Umbilical cord (tissue), 2 donors: ENCODE measurements around the gene GRK6. TPM values are rescaled to one million over a fixed set of nuclear protein-coding genes. Genes with fewer than 3 reads are reported as not detected.

Experiments
- DNase-seq: peaks from one replicate; pipeline ENCODE4 v3.0.0-alpha.2; 2015; ENCODE audit warnings: low spot score
- total RNA-seq: library from RNA; depleted of rRNA; stranded (reverse); fragments of >200 nt; gene quantifications from one replicate; pipeline ENCODE4 v1.2.3, GENCODE V29; 2014; ENCODE audit warnings: low replicate concordance; ENCODE audit not compliant: insufficient read depth

GRK6 gene
- total RNA-seq, 1 donor from 2014 or later, result 17.3 TPM

DNA sequence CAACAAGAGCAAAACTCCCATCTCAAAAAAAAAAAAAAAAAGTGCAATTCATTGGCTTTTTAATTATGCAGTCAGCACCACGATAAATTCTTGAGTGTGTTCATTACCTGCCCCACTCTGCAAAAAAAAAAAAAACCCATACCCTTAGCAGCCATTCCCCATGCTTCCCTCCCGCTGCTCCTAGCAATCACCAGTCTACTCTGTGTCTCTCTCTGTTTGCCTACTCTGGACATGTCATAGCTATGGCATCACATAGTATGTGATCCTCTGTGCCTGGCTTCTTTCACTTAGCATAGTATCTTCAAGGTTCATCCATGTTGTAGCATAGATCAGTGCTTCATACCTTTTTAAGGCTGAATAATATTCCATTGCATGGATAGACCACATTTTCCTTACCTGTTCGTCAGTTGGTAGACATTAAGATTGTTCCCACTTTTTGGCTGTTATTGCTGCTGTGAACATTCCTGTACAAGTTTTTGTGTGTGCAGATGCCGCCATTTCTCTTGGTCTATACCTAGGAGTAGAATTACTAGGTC is 13.1 kb downstream of the GRK6 start:
- no peak for DNase-seq

DNA sequence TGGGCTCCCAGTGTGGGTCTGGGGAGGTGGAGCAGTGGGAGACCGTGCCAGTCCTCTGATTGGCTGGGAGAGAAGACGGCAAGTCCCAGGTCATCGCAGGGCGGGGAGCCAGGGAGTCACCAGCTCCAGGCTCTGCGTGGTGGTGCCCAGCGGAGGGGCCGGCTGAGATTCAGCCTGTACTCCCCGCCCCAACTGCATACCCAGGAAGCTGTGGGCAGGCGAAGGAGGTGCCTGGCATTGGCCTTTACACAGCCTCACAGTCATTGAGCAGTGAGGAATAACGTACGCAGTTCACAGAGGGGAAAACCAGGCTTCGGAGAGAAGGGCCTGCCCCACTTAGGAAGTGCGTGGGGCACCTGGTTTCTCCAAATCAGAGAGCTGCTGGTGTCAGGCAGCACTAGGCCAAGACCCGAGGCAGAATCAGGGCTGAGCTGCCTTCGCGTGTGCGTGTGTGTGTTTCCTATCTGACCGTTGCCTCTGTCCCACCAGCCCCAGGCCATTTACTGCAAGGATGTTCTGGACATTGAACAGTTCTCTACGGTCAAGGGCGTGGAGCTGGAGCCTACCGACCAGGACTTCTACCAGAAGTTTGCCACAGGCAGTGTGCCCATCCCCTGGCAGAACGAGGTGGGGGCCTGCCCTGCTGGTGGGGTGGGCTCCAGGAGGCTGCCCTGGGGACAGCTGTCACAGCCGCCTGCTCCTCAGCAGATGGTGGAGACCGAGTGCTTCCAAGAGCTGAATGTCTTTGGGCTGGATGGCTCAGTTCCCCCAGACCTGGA is 13.9 kb downstream of the GRK6 start:
- no peak for DNase-seq

DNA sequence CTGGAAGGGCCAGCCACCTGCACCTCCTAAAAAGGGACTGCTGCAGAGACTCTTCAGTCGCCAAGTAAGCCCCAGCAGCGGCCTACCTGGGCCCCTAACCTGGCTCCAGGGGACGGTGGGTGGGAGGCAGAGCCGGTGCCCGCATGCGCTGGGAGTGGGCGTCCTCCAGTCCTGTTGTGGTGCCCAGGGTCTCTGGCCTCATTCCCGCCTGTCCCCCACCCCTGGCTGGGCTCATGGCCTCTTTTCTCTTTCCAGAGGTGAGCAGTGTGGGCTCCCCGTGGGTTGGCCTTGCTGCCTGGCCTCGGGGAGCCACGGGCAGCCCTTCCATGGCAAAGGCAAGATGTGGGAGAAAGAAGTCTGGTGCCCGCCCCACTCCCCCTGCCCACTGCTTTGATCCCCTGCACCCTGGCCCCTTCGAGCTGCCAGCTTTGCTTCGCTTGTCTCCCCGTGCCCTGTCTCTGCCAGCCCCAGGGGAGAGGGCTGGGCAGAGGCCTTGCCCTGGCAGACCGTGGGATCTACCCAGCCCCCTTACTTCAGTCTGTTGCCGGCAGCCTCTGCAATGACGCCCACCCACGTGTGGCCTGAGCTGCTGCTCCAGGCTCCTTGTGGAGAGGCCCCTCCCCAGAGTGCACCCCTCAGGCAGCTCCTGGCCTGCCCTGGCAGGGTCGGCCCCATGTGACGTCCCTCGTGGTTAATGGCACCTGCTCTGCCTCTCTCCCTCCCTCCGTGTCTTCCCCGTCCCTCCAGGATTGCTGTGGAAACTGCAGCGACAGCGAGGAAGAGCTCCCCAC is 14.7 kb downstream of the GRK6 start:
- no peak for DNase-seq

DNA sequence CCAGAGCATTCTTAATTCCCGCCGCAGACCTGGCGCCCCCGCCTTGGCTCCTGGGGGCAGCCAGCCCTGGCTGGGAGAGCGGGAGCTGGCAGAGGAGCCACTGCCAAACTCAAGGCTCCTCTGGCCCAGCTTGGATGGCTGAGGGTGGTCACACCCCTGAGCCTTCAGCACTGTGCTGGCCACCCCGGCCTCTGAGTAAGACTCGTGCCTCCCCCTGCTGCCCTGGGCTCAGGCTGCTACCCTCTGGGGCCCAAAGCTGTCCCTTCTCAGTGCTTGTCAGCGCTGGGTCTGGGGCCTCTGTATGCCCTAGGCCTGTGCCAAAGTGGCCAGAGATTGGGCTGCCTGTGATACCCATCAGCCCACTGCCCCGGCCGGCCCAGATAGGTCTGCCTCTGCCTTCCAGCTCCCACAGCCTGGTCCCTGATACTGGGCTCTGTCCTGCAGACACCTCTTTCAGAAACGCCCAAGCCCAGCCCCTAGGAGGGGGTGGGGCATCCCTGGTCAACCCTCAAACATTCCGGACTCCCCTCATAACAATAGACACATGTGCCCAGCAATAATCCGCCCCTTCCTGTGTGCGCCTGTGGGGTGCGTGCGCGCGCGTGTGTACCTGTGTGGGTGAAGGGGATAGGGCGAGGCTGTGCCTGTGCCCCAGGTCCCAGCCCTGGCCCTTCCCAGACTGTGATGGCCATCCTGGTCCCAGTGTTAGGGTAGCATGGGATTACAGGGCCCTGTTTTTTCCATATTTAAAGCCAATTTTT is 15.8 kb downstream of the GRK6 start:
- DNase-seq, result no peak

DNA sequence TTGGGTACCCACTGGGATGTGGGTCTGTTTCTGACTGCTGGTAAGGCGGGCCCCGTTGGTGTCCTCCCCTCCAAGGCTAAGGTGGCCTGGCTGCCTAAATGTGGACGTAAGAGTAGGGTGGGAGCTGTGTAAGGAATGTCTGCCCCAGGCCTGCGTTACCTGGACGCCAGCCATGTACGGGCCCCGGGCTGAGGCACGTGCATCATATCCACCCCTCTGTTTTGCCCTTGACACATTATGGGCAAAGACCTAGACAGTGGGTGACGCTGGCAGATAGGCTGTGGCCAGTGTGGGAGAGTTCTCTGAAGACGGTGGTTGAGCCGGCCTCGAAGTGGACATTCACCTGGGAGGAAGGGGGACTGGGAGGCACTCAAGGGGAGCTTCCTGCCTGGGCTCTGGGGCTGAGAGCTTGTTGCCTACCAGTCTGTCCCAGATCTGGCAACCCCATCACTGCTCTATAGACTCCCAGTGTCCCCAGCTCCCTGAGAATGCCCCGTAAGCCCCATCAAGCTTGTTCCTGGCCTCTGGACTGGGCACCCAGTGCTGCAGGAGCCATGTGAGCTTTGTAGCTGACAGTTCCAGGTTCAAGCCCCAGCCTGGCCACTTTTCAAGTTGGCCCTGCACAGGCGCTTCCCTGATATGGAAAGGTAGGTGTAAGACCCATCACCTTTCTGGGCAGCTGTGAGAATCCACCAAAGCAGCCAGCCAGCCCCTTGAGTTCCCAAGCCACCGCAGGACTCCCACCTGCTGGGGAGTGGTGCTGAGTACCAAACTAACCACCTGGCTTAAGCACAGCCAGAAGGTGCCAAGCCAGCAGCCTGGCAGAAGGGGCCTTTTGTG is 16.9 kb downstream of the GRK6 start:
- DNase-seq, result no peak

DNA sequence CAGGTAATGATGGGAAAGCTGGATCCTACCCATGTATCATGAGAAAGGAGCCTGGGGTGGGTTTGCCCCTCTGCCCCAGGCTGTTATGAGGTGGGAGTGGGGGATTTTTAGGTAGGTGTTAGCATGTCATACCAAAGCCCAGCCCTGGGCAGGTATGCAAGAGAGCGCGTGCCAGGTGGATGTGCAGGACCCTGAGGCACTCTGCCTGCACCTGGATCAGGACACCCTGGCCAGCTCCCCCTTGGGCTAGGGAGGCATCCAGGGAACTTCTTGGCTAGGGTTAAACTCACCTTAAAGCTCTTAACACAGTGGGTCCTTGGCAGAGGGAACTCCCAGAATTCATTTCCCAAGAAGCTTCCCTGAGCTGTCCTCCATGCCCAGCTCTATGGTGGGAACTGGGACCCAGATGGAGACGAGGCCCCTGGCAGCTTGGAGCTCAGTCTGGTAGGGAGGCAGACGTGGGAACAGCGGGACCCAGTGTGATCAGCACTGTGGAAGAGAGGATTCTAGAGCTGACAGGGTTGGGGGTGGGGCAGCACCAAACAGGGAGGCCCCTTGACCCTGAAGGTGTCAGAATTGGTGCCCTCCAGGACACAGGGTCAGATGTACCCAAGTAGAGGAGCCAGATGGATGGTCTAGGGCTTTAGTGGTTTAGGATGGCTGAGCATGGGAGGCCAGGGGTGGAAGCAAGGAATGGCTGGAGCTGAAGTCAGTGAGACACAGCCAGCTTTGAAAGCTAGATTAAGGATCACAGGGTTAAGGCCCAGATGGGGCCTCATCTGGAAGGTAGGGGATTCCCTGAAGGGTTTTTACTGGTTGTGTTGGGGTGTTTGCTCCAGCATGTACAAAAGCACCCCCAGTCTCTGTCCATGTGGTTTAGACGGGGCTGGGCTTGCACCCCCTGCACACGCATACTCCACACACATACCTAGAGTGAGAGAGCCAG is 17.9 kb downstream of the GRK6 start:
- DNase-seq, result peak; percentile 42

DNA sequence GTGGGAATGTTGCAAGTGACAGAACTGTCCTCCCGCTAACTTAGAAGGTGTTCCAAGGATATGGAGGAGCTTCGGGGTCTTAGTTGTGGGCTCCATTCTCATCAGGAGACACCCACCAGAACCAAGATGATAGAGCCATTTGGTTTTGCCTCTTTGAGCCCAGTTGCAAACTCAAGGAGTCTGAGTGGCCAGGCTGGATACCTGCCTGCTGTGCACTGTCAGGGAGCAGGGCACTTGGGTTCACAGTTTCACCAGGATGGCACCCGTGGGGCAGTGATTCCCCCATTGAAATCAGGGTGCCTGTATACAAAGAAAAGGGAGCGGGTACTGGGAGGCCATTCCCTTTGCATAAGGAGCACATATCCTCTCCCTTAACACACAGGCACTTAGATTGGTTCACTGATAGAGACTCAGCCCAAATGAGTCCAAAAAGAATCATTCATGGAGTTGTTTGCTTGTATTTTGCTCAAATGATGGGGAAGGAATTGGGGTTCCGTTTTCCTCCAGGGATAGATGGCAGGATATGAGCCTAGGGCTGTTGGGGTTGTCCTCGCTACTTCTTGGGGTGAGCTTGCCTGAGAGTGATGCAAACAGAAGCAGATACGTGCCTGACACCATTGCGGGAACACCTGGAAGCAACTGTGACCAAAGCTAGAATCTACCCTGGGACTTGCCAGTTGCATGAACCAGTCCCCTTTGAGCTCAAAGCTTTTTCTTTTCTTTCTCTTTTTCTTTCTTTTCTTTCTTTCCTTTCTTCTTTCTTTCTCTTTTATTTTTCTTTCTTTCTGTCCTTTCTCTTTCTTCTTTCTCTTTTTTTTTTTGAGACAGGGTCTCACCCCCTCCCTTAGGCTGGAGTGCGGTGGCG is 18.8 kb downstream of the GRK6 start:
- no peak for DNase-seq

DNA sequence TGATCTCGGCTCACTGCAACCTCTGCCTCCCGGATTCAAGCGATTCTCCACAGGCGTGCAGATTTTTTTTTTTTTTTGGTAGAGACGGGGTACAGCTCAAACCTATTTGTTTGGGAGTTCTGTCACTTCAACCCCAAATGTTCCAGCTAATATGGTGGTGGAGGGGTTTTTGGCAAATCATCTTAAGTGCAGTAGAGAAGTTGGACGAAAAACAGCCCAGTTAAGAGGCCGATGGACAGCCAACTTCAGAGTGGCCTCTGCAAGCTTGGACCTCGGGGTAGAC is 19.4 kb downstream of the GRK6 start:
- no peak for DNase-seq

DNA sequence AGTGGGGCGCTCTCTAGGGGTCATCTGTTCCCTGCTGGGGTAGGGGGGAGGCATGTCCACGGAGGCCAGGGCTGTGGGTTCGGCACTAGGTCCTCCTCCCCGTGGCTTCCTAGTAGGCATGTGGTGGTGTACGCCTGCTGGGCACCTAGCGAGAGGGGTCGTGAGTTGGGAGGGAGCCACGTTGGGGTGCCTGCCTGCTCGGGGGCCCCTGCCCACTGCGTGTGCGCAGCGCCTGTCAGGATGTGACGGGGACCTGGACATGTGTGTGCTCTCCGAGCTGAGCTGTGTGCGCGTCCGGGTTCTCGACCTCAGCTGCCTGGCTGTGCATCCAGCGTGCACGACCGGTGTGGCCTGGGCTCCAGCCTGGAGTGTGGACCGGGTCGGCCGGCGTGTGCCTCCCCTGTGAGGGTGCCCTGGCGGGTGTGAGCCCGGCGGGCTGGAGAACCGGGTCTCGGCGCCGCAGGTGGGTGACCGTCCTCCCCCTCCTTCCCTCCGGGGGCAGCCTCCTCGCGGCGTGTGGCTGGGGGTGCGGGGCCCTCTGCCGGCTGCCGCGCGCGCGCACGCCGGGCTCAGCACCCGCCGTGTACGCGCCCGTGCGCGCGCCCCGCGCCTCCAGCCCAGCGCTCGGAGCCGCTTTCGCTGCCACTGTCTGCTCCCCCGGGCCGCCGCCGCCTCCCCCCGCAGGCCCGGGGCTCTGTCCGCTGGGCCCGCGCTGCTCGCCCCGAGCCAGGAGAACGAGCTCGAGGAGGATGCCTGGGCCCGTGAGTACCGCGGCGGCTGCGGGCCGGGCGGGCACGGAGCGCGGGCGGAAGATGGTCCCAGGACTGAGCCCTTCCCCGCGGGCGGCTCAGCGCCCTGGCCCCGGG is 20.0 kb downstream of the GRK6 start, which contains the start of gene PRR7:
PRR7 (plus strand) TSS at position 615 of the 866 bp plus-strand sequence. CDS start 8,254 bp downstream, outside the sequence.
- peak; percentile 63 for DNase-seq

DNA sequence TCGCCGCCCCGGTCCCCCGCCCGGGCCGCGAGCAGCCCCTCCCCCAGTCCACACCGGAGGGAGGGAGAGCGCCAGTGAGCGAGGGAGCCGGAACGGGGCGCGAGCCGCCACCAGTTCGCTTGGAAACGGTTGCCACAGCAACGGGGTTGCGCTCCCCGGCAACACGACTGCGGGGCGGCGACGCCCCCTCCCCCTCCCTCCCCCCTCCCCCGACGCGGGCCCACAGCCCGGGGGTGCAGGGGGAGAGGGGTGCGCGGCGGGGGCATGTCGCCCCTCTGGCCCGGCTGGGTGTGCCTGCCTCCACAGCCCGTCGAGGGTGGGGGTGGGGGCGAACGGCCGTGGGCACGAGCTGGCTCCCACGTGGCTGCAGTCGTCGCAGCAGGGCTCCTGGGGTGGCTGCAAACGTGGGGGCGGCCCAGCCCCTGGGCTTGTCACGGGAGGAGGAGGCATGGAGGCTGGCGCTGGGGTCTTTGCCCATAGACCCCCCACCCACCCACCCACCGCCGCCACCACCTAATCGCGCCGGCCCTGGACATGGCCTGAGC is 20.7 kb downstream of the GRK6 start:
- peak; percentile 48 for DNase-seq

DNA sequence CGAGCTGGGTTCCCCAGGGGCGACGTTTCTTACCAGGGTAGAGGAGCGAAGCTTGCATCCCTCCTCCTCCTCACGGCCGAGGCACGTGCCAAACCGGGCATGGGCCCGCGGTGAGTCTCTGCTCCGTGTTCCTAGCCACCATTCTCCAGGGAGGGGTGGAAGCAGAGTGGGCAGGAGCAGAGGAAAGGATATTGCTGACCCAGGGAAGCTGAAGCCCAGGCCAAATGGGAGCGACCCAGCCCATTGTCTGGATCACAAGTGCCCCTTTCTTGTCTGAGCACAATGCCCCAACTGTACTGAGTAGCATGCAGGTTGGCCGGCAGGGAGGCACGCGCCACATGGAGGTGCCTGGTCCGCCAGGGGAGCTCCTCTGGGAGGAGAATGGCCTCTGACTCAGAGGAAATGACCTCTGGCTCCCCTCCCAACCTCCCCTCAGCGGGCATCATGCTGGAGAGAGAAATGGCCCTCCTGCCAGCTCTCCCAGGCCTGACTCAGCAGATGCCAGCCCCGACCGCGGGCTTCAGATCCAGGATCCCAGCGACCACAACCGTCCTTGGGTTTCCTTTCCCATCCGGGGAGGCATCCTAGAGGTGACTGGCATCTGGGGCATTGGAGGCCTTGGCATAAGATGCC is 21.3 kb downstream of the GRK6 start:
- peak; percentile 26 for DNase-seq

DNA sequence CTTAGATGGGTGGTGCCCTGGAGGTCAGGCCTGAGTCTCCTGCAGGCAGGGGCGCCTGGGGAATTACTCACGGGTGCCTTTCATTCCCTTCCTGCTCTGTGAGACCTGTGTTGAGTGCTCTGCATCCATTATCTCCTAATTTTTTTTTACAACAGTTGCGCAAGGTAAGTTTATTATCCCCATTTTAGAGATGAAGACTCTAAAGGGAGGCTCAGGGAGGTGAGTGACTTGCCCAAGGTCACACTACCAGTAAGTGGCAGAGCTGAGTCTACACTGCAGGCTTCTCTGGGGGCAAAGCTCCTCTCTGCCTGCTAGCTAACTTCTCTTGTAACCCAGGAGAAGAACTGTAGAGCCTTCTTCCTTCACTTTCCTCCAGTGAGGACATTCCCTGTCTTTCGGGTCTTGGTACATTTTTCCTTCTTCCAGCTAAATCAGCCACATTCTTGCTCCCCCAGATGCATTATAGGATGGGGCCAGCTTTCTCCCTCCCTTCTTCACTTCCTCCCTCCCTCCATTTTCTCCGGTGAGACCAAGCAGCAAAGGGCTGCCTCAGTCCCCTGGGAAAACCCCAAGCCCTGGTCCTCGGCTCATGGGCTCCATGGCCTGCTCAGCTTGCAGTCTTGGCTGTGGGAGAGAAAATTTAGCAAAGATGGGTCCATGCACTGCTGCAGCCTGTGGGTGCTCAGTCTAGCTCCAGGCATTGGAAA is 21.9 kb downstream of the GRK6 start:
- DNase-seq, result no peak

DNA sequence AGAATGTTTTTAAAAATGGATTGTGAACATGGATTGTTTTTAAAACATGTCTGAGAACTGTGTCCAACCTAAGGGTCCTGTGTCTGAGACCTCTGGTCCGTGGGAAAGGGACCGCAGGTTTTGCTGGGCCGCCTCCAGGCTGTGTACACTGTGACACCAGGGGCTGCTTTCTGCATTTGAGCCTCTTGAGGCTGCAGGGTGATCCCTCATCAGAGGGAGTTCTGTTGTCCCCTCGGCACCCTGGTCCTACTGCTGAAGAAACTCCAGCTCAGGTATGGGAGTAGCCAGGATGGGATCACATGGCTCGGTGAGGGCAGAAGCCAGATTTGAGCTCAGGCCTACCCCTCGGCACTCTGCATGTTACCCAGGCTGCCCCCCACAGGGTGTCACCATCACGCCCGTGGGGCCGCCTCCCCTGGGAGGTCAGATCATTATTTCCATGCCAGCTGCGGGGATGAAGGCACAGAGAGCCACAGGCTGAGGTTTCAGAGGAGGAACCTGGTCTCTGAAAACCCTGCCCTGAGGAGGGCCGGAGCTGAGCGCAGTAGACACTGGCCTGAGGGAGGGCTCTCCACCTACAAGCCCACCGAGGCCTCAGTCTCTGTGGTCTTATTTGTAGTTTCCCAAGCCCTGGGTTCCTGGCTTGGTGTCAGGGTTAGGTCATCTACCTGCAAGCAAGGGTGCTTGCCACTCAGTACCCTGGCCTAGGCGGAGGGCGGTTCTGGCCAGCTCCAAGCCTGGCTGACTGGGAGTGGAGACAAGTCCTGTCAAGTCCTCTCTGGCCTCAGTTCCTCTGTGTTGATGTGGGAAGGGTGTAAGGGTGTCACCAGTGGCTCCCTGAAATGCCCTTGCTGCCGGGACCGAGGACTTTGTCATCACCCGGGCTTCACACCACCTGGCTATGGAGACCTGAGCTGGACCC is 22.9 kb downstream of the GRK6 start:
- no peak for DNase-seq

DNA sequence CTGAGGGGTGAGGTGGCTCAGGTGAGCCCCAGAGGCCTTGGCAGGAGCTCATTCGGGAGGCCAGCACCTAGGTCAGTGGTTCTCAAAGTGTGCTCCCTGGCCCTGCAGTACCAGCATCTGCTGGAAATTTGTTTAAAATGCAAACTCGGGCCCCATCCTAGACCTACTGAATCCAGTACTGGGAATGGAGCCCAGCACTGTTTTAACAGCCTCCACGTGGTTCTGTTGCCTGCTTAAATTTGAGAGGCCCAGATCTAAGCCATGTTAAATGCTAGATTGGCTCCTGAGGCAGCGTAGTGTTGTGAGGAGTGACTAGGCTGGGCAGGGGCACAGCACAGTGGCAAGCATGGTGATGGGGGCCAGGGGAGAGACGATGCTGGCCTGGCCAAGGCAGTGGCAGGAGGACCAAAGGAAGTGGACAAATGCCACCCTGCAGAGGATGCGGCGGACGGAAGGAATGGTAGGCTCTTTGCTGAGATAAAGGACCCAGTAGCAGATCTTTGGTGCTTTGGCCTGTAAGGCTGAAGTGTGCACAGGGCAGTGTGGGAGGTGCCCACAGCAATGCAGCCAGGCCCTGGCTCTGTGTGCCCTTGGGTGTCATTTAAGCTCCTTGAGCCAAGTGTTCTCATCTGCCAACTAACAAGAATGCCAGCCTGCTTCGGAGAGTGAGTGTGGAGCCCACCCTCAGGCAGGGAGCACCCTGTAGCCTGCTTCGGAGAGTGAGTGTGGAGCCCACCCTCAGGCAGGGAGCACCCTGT is 24.4 kb downstream of the GRK6 start:
- peak; percentile 42 for DNase-seq
